ENCODE results near the gene CKAP5. TPM values are rescaled to one million over a fixed set of nuclear protein-coding genes. Genes with fewer than 3 reads are reported as not detected.

Gene CKAP5
- total RNA-seq, 4 donors from 2014 or later, result 23.8 to 75.1 (median 26.7) TPM

DNA sequence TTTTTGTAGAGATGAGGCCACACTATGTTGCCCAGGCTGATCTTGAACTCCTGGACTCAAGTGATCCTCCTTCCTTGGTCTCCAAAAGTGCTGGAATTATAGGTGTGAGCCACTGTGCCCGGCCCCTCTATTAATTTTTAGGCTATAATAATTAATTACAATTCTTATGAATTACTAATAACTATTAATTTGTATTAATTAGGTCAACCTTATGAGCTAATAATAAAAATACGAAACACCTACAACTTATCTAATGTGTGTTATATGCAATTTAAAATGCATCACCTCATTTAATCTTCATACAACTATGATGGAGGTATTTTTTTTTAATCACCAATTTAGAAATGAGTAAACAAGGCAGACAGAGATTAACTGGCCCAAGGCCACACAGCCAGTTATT, 46.0 kb upstream of the CKAP5 start:
- TF ChIP-seq POLR2A (IDR thresholded peaks at IDR 0.05) (no peak), CTCF (IDR thresholded peaks at IDR 0.05) (no peak)
- Histone ChIP-seq H3K36me3 (peaks cover 0 to 44% (median 0%) of the 10 kb centered on the region in 3 donors), H3K9me3 (no peaks in the 10 kb centered on the region), H3K27me3 (no peaks in the 10 kb centered on the region), H3K4me3 (no peak overlapping the region), H3K4me1 (no peaks in the 10 kb centered on the region), H3K27ac (no peak overlapping the region)
- DNase-seq, result no peak

- DNase-seq, result no peak
- H3K27ac ChIP-seq, result no peak overlapping the region
- H3K4me3 ChIP-seq, result no peak overlapping the region
- TF ChIP-seq POLR2A (IDR thresholded peaks at IDR 0.05) (no peak), CTCF (IDR thresholded peaks at IDR 0.05) (no peak)
- no peaks in the 10 kb centered on the region for H3K4me1 ChIP-seq
- no peaks in the 10 kb centered on the region for H3K27me3 ChIP-seq
- no peaks in the 10 kb centered on the region for H3K9me3 ChIP-seq
- H3K36me3 ChIP-seq, result peaks cover 0 to 44% (median 0%) of the 10 kb centered on the region in 3 donors
Observed at GRCh38 chr11:46890665-46891064, 44.6 kb upstream of the CKAP5 start.

GRCh38 chr11:46889689-46890475, 43.8 kb upstream of the CKAP5 start:
- H3K9me3 ChIP-seq, result no peaks in the 10 kb centered on the region

GRCh38 chr11:46889251-46889650, 43.2 kb upstream of the CKAP5 start:
- Histone ChIP-seq H3K4me3 (no peak overlapping the region), H3K27me3 (no peaks in the 10 kb centered on the region), H3K36me3 (peaks cover 0 to 38% (median 0%) of the 10 kb centered on the region in 3 donors), H3K9me3 (no peaks in the 10 kb centered on the region), H3K4me1 (no peaks in the 10 kb centered on the region), H3K27ac (no peak overlapping the region)
- no peak for DNase-seq
- no peak for TF ChIP-seq CTCF (IDR thresholded peaks at IDR 0.05)
- TF ChIP-seq POLR2A (IDR thresholded peaks at IDR 0.05), result no peak

More at GRCh38 chr11:46889689-46890475, 43.8 kb upstream of the CKAP5 start:
- Histone ChIP-seq H3K27me3 (no peaks in the 10 kb centered on the region), H3K4me3 (no peak overlapping the region), H3K36me3 (peaks cover 0 to 44% (median 0%) of the 10 kb centered on the region in 3 donors), H3K27ac (no peak overlapping the region), H3K4me1 (no peaks in the 10 kb centered on the region)
- peak in 2 of 3 donors; percentile 73 to 90 for DNase-seq
- TF ChIP-seq POLR2A (IDR thresholded peaks at IDR 0.05) (no peak), CTCF (IDR thresholded peaks at IDR 0.05) (peak; percentile 49 to 95 (median 92))

DNA sequence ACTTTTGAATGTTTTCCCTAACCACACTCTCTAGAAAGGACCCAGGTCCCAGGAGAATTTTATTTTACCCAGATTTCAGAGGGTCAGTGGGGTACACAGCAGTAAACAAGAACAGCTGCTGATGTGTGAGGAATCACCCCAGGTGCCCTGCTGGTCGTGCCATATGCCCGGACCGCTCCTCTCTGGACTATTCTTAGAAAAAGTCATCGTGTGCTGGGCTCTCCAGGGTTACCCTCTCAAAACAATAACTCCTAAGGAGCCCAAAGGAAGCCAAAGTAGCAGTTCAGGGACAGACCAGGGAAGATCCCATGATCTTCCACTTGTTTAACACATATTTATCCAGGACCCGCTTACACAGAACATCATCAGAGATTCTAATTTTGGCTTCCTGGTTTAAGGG, 42.6 kb upstream of the CKAP5 start:
- H3K27ac ChIP-seq, result no peak overlapping the region
- H3K4me3 ChIP-seq, result no peak overlapping the region
- DNase-seq, result no peak
- no peaks in the 10 kb centered on the region for H3K9me3 ChIP-seq
- H3K4me1 ChIP-seq, result no peaks in the 10 kb centered on the region
- TF ChIP-seq CTCF (IDR thresholded peaks at IDR 0.05), result no peak
- no peak for TF ChIP-seq POLR2A (IDR thresholded peaks at IDR 0.05)
- H3K27me3 ChIP-seq, result no peaks in the 10 kb centered on the region
- H3K36me3 ChIP-seq, result peaks cover 0 to 42% (median 0%) of the 10 kb centered on the region in 3 donors
